Ecto neural progenitor cell (in vitro differentiated cells): ENCODE measurements around the gene CLCN4.

Experiments used
- DNase-seq: peaks from one replicate; pipeline ENCODE4 v3.0.0-alpha.2; 2018; ENCODE audit warnings: low spot score

CLCN4 gene

GRCh38 chrX:10197279-10198210, 40.8 kb downstream of the CLCN4 start:
- DNase-seq, result no peak

DNA sequence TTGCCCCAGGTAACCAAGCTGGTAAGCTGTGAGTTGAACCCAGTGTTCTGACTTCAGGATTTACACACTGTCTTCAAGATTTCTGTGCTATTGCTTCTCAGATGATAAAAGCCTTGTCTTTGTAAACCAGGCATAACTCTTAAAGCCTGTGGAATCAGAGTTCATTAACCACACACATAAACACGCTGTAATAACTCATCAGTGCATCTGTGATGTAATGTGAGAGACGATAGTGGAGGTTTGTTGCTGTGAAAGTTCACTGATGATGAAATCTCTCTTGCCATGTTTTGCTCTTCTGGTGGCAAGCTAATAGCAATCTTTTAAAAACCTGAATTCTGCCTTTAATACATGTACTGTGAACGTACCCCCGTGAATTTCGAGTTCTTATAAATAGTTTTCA, 41.5 kb downstream of the CLCN4 start:
- DNase-seq, result no peak

DNA sequence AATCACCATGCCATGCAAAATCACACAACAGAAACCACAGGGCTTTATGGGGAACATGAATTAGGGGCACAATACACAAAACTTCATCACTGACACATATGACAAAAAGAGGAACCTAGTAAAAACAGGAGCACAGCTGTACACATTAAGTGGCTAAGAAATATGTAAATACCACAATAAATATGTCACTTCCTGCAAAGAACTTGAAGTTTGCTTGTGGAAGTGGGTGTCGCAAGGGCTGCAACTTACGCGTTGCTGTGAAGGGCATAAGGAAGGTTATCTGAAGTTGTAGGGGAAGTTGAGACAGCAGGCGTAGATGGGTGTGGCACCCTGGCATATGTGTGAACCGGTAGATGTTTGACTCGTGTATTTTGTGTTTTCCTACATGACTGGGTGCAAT, 42.4 kb downstream of the CLCN4 start:
- no peak for DNase-seq

- no peak for DNase-seq
Observed at GRCh38 chrX:10203617-10204016, 46.8 kb downstream of the CLCN4 start.

DNA sequence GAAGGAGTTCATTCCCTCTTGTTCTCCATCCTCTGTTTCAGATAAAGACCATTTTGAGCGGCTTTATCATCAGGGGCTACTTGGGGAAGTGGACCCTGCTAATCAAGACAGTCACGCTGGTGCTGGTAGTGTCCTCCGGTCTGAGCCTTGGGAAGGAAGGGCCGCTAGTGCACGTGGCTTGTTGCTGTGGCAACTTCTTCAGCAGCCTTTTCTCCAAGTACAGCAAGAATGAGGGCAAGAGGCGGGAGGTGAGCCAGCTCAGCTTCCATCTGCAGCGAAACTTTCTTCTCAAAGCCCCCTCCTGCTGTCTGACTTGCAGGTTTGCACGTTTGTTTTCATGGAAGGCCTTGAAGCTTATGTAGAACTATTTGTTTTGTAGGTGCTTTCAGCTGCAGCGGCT, 49.5 kb downstream of the CLCN4 start:
- DNase-seq, result no peak

- DNase-seq, result no peak
Observed at GRCh38 chrX:10208281-10208856, 51.6 kb downstream of the CLCN4 start.

DNA sequence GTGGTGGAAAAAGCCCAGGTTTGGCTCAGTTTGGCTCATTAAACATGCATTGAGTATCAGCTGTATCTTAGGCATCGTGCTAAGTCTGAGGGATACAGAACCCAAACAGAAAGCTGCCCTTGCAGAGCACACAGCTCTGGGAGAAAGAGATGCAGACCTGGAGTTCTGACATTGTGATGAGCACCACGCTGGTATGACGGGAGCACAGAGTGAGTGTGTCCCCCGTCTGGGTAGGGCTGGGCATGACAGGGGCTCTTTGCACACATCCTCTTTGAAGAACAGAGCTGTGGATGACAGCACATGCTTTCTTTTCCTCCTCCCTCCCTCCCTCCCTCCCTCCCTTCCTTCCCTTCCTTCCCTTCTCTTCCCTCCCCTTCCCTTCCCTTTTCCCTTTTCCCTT, 52.2 kb downstream of the CLCN4 start:
- no peak for DNase-seq

DNA sequence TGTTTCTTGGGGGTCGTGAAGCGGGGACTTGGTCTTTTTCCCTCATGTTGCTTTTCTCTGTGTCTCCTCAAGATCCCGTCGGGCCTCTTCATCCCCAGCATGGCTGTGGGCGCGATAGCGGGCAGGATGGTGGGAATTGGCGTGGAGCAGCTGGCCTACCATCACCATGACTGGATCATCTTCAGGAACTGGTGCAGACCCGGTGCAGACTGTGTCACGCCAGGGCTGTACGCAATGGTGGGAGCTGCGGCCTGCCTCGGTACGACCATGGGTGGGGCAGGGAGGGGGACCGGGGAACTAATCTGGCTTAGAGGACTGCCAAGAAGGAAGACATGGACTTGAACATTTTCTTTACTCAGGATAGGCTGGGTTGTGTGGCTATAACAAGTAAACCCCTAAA, 55.6 kb downstream of the CLCN4 start:
- DNase-seq, result no peak

DNA sequence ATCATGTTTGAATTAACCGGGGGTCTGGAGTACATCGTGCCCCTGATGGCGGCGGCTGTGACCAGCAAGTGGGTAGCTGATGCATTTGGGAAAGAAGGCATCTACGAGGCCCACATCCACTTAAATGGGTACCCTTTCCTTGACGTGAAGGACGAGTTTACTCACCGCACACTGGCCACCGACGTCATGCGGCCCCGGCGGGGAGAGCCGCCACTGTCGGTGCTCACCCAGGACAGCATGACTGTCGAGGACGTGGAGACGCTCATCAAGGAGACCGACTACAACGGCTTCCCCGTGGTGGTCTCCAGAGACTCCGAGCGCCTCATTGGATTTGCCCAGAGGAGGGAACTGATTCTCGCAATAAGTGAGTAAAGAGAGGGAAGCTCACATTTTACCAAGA, 56.9 kb downstream of the CLCN4 start:
- no peak for DNase-seq

DNA sequence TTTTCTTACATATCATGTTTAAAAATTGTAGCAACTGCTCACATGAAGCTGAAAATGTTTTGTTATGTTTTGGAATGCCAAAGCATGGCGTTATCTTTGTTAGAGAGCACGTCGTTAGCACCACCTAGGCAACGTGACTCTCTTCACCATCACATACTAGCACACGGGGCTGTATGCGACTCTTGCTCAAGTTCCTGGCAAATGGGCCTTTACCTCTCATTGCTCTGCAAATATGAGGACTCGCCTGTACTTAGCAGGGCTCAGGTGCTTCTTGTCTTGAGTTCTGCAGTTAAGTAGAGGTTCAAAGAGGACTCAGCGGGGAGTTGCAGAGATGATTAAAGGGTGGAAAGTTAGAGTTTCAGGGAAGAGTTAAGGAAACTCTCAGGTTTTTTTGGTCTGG, 59.4 kb downstream of the CLCN4 start:
- no peak for DNase-seq

- DNase-seq, result no peak
Observed at GRCh38 chrX:10217198-10217597, 60.4 kb downstream of the CLCN4 start.

DNA sequence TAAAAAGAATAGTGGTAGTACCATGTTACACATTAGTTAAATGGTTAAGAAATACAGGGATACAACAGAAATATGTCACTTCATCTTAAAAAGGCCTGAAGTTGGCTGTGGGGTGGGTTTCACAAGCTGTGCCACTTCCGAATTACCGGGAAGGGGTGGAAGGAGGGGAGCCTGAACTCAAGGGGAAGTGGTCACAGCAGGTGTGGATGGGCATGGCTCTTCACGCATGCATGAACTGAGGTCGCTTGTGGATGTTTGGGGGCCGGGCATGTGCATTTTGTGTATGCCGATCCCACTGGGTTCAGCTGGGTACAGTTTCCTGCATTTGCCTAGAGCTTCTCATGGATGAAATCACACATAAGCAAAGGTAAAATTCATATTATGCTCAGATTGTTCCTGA, 64.9 kb downstream of the CLCN4 start:
- no peak for DNase-seq

DNA sequence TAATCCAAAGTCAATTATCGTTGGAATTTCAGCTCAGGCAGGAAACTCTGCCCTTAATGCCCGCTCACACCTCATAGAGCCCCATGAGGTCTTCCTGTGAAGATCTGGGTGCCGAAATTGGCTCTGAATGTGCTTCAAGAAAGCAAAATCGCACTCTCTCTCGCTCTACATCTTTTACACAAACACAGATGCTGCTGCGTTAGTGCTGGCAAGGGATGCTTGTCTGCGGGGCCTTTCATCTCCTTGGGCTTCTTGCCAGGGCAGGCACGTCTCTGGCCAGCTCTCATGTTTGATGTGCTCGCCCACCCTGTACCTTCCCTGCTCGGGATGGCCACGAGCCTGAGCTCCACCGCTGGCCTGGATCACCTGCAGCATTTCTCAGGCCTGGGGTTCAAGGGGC, 66.5 kb downstream of the CLCN4 start:
- no peak for DNase-seq

GRCh38 chrX:10223781-10224180, 67.0 kb downstream of the CLCN4 start:
- DNase-seq, result no peak

- no peak for DNase-seq
Observed at GRCh38 chrX:10230222-10230621, 73.4 kb downstream of the CLCN4 start.

- DNase-seq, result no peak
Observed at GRCh38 chrX:10231461-10231860, 74.7 kb downstream of the CLCN4 start.

DNA sequence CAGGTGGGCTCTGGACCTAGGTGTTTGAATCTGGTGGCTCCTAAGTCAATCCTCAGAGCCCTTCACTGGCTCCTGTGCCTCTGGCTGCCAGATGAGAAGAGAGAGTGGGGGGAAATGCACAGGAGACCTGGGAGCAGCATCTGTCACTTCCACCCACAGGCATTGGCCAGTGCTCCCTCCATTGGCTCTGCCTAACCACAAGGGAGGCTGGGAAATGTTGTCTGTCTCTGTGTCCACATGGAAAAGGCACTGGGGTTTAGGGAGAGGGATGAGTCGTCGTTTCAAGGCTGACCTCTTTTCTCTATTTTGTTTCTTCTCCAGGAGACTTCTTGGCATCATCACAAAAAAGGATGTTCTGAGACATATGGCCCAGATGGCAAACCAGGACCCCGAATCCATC, 76.4 kb downstream of the CLCN4 start:
- no peak for DNase-seq

DNA sequence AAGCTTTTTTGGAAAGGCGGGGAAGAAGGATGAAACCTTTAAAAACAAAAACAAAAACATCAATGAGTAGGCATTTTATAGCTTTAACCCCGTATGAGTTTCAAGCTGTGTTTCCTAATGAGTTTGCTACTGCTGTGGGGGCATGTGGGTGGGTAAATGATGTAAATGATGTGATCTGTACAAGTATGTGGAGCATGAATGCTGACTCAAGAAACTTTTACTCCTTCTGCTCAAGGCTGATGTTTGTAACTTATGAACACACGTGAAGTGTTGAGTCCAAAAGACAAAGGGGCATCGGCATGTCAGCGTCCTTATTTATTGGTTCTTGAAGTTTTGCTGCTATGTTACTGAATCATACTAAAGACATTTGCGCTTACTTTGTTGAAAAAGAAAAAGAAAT, 76.9 kb downstream of the CLCN4 start:
- DNase-seq, result no peak

- no peak for DNase-seq
Observed at GRCh38 chrX:10235851-10236250, 79.1 kb downstream of the CLCN4 start.

GRCh38 chrX:10237241-10237640, 80.5 kb downstream of the CLCN4 start:
- no peak for DNase-seq

DNA sequence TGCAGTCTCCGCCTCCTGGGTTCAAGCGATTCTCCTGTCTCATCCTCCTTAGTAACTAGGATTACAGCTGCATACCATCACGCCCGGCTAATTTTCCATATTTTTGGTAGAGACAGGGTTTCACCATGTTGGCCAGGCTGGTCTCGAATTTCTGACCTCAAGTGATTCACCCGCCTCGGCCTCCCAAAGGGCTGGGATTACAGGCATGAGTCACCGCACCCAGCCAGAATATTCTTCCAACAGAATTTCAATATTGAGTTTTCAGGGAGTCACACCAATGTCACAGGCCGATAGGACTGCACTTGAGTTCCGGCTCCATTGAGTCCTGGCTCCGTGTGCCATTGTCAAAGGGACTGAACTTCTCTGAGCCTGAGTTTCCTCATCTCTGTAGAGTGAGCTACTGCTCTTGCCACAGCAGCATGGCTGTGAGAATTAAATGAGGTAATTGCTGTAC, 82.9 kb downstream of the CLCN4 start:
- DNase-seq, result no peak

GRCh38 chrX:10240918-10241317, 84.1 kb downstream of the CLCN4 start:
- no peak for DNase-seq

DNA sequence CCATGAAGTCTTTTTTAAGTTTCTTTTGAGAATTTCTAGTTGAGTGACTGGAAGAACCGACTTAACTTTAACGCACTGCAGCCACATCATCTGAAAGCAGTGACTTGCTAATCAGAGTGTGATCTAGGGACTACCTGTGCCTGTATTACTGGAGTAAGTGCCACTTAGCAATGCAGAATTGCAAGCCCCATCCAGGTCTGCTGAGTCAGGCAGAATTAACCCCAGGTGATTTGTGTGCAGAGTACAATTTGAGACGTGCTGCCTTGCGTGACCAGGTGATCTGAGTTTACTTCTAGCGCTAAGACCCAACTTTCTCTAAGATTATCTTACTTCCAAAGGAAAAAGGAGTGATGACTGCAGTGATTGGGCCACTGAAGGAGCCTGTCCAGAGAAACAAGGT, 85.3 kb downstream of the CLCN4 start:
- no peak for DNase-seq

GRCh38 chrX:10243106-10243505, 86.3 kb downstream of the CLCN4 start:
- DNase-seq, result no peak
